HT-29 (cell line): ENCODE results near the gene DUS1L. TPM values are rescaled to one million over a fixed set of nuclear protein-coding genes. Genes with fewer than 3 reads are reported as not detected.

Experiments
- DNase-seq: peaks from one replicate; pipeline ENCODE4 v3.0.0-alpha.2; 2015; ENCODE audit warnings: low spot score
- total RNA-seq: library from RNA; depleted of rRNA; stranded (reverse); fragments of >200 nt; shearing (Covaris generic); gene quantifications from 2 replicates; pipeline ENCODE4 v1.2.3, GENCODE V29; 2014; rRNA removed

Gene DUS1L
- total RNA-seq, 1 experiment from 2014 or later, result 320 TPM

GRCh38 chr17:82012640-82013295 is 52.8 kb downstream of the DUS1L start:
- no peak for DNase-seq

DNA sequence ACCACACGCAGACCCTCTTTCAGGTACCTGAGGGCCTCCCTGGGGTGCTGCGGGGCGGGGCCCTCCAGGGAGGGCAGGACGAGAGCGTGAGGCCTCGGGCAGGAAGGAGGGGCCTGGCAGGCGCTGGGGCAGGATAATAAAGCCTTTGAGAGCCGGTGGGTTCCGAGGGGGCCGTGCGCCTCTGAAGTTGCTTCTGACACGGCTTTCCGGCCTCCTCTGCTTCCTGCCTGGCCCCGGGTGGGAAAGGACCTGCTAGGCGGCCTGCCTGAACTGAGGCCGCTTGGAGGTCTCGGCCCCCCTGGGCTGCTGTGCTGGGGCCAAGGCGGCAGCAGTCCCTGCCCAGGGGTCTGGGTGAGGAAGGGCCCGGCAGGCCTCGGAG is 53.4 kb downstream of the DUS1L start:
- DNase-seq, result no peak

GRCh38 chr17:82011617-82012187 is 53.9 kb downstream of the DUS1L start:
- DNase-seq, result no peak

- no peak for DNase-seq
These were observed 54.8 kb downstream of the DUS1L start for GRCh38 chr17:82010575-82011525.

DNA sequence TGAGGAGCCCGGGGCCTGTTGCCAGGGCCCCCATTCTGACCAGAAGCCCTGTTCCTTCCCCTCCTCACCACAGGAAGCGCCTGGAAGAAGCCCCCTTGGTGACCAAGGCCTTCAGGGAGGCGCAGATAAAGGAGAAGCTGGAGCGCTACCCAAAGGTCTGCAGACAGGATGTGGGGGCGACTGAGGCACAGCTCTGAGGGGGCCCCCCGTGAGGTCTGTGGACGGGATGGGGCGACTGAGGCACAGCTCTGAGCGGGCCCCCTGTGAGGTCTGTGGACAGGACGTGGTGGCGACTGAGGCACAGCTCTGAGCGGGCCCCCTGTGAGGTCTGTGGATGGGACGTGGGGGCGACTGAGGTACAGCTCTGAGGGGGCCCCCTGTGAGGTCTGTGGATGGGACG is 56.2 kb downstream of the DUS1L start:
- no peak for DNase-seq

DNA sequence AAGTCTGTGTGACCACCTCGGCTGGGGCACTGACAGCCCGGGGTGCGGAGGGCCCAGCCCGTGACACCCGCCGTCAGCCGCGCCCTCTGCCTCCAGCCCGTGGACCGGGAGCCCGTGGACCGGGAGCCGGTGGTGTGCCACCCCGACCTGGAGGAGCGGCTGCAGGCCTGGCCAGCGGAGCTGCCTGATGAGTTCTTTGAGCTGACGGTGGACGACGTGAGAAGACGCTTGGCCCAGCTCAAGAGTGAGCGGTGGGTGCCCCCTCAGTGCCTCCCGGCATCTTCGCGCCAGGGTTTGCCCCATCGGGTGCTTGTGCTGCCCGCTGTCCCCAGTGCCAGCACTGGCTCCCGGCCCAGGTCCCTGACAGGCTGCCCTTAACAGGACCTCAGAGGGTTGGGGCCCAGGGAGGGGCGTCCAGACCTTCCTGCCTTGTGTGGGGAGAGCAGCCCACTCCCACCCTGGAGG is 56.6 kb downstream of the DUS1L start:
- no peak for DNase-seq

GRCh38 chr17:82008258-82008940 is 57.2 kb downstream of the DUS1L start:
- DNase-seq, result no peak

Other genes with a start within 250 kb of the DUS1L start
- gene MCRIP1, start 232.5 kb downstream of the DUS1L start, total RNA-seq, result 159 and 160 TPM in 2 replicates
- 2.4 and 3.0 TPM in 2 replicates for gene PPP1R27, start 230.8 kb downstream of the DUS1L start, total RNA-seq
- gene P4HB, start 205.3 kb downstream of the DUS1L start, total RNA-seq, result 1,172 and 1,253 TPM in 2 replicates
- gene ARHGDIA, start 194.5 kb downstream of the DUS1L start, total RNA-seq, result 312 and 331 TPM in 2 replicates
- 482 and 502 TPM in 2 replicates for gene ALYREF, start 174.2 kb downstream of the DUS1L start, total RNA-seq
- 222 and 256 TPM in 2 replicates for gene ANAPC11, start 174.1 kb downstream of the DUS1L start, total RNA-seq
- 2.4 and 3.2 TPM in 2 replicates for gene NPB, start 163.6 kb downstream of the DUS1L start, total RNA-seq
- gene PCYT2, start 154.4 kb downstream of the DUS1L start, total RNA-seq, result 163 and 167 TPM in 2 replicates
- 101 and 121 TPM in 2 replicates for gene SIRT7, start 147.6 kb downstream of the DUS1L start, total RNA-seq
- gene MAFG, start 138.1 kb downstream of the DUS1L start, total RNA-seq, result 42.8 and 45.5 TPM in 2 replicates
- gene PYCR1, start 128.5 kb downstream of the DUS1L start, total RNA-seq, result 255 and 273 TPM in 2 replicates
- not detected in 2 replicates for gene MYADML2, start 118.6 kb downstream of the DUS1L start, total RNA-seq
- gene NOTUM, start 104.6 kb downstream of the DUS1L start, total RNA-seq, result 1.3 and 2.0 TPM in 2 replicates
- gene ASPSCR1, start 88.2 kb downstream of the DUS1L start, total RNA-seq, result 66.6 and 85.0 TPM in 2 replicates
- 297 and 339 TPM in 2 replicates for gene CENPX, start 42.9 kb downstream of the DUS1L start, total RNA-seq
- gene LRRC45, start 42.5 kb downstream of the DUS1L start, total RNA-seq, result 83.2 and 88.4 TPM in 2 replicates
- gene RAC3, start 34.1 kb downstream of the DUS1L start, total RNA-seq, result 68.7 and 71.3 TPM in 2 replicates
- gene DCXR, start 28.1 kb downstream of the DUS1L start, total RNA-seq, result 167 and 221 TPM in 2 replicates
- 49.5 and 52.6 TPM in 2 replicates for gene RFNG, start 14.0 kb downstream of the DUS1L start, total RNA-seq
- 281 and 295 TPM in 2 replicates for gene GPS1, start 13.9 kb downstream of the DUS1L start, total RNA-seq
- gene FASN, start 32.4 kb upstream of the DUS1L start, total RNA-seq, result 477 and 592 TPM in 2 replicates
- 47.6 and 48.2 TPM in 2 replicates for gene CCDC57, start 147.0 kb upstream of the DUS1L start, total RNA-seq
- gene SLC16A3, start 163.2 kb upstream of the DUS1L start, total RNA-seq, result 132 and 156 TPM in 2 replicates
- 47.8 and 60.4 TPM in 2 replicates for gene CSNK1D, start 207.9 kb upstream of the DUS1L start, total RNA-seq